ENCODE results near the gene BRINP1. TPM values are rescaled to one million over a fixed set of nuclear protein-coding genes. Genes with fewer than 3 reads are reported as not detected.

Gene BRINP1
- total RNA-seq, 1 donor from 2014 or later: not detected

DNA sequence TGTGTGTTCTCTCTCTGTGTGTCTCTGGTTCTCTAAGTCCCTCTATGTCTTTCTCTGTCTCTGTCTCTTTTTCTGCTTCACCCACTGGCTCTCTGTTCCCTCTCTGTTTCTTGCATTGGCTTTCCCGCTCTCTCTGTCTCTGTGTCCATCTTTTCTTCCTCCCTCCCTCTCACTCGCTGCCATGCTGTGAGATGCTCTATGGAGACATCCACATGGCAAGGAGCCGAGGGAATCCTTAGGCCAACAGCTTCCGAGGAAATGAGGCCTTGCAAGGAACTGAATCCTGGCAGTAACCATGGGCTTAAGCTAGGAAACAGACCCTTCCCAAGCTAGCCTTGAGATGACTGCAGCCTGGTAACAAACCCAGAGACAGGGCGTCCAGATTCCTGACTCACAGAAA lies 117.3 kb downstream of the BRINP1 start:
- DNase-seq (ENCODE audit: low spot score): no peak
- Mint-ChIP-seq H3K36me3 (ENCODE audit: low read depth) (no peaks in the 10 kb centered on the region), H3K4me3 (ENCODE audit: low read depth) (no peak overlapping the region), H3K27me3 (ENCODE audit: low read depth) (no peaks in the 10 kb centered on the region), H3K9me3 (peaks cover 6% of the 10 kb centered on the region), H3K27ac (no peak overlapping the region), H3K4me1 (ENCODE audit: low read depth) (no peaks in the 10 kb centered on the region)
- intact Hi-C loops (cut with micrococcal nuclease): no loop called here

DNA sequence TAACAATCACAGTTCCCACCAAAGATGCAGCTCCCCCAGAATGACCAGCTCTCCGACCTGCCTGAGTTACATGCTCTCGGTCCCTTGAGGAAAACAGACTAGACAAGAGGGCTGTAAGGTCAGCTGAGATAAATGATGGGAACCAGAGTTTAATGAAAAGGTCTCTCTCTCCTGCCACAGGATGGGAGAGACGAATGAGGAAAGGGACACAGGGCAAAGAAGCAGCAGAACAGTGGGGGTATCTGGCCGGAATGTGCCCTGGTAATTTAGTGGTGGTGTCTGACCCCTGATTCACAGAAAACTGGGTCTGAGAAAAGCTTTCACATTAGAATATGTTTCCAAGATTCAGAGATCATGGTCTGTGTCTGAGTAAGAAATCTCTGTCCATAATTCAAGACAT lies 118.5 kb downstream of the BRINP1 start:
- Mint-ChIP-seq H3K27me3 (ENCODE audit: low read depth) (no peaks in the 10 kb centered on the region), H3K4me1 (ENCODE audit: low read depth) (no peaks in the 10 kb centered on the region), H3K4me3 (ENCODE audit: low read depth) (no peak overlapping the region), H3K36me3 (ENCODE audit: low read depth) (no peaks in the 10 kb centered on the region), H3K9me3 (peaks cover 6% of the 10 kb centered on the region), H3K27ac (no peak overlapping the region)
- DNase-seq (ENCODE audit: low spot score): no peak
- intact Hi-C loops (cut with micrococcal nuclease): no loop called here

DNA sequence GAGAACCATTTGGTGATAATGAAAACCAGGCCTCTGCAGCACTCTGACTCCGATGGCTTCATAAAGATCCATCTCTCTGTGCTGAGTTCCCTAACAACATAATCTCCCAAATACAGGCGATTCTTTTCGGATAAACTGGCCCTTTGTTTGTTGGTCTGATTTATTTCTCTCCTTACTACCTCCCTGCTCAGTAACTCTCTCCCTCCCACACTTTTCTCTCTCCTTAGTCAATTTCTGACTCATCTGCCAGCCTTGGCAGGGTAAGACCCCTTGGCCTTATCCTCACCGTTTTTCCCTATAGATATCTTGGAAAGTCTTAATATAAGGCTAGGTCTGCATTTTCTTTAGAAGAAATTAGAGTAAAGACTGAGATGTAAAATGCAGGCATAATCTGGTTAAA lies 128.7 kb downstream of the BRINP1 start:
- no peaks in the 10 kb centered on the region for H3K4me1 Mint-ChIP-seq (ENCODE audit: low read depth)
- H3K4me3 Mint-ChIP-seq (ENCODE audit: low read depth): no peak overlapping the region
- intact Hi-C loops (cut with micrococcal nuclease): no loop called here
- no peaks in the 10 kb centered on the region for H3K9me3 Mint-ChIP-seq
- H3K36me3 Mint-ChIP-seq (ENCODE audit: low read depth): no peaks in the 10 kb centered on the region
- no peaks in the 10 kb centered on the region for H3K27me3 Mint-ChIP-seq (ENCODE audit: low read depth)
- DNase-seq (ENCODE audit: low spot score): no peak
- H3K27ac Mint-ChIP-seq: no peak overlapping the region

DNA sequence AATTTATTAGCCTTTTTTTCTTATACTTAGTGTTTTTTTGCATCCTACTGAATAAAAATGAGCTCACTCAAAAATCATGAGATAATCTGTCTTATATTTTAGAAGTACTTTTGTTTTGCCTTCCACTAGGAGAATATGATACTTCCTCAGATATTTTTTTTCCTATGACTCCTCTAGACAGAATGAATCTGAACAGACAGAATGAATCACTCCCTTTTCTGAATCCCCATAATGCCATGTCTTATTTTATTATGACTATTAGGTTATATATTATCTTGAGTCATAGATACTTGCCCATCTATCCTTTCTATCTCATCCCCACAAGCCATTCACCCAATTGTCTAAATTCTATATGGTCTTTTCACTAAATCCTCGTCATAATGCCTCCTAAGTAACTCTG lies 134.6 kb downstream of the BRINP1 start:
- Mint-ChIP-seq H3K9me3 (no peaks in the 10 kb centered on the region), H3K27me3 (ENCODE audit: low read depth) (no peaks in the 10 kb centered on the region), H3K27ac (no peak overlapping the region), H3K4me3 (ENCODE audit: low read depth) (no peak overlapping the region), H3K4me1 (ENCODE audit: low read depth) (no peaks in the 10 kb centered on the region), H3K36me3 (ENCODE audit: low read depth) (no peaks in the 10 kb centered on the region)
- intact Hi-C loops (cut with micrococcal nuclease): no loop called here
- DNase-seq (ENCODE audit: low spot score): no peak

DNA sequence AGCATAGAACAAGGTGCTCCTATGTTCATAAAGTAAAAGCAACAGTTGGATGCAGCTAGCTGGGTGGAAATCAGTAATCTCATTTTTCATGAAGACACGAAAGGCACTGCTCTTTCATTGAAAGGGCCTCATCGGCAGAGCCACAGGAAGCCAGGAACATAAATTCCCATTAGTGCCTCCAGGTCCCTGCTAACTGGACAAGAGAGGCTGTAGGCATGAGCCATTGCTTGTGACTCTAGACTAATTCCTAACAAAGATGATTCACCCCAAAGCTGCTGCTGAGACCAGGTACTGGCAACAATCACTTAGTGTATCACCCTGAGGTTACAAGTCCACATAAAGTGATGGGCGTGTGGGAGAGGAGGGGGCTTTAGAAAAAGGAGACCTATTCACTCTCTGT lies 141.8 kb downstream of the BRINP1 start:
- no peaks in the 10 kb centered on the region for H3K9me3 Mint-ChIP-seq
- no peak overlapping the region for H3K4me3 Mint-ChIP-seq (ENCODE audit: low read depth)
- no peaks in the 10 kb centered on the region for H3K27me3 Mint-ChIP-seq (ENCODE audit: low read depth)
- DNase-seq (ENCODE audit: low spot score): no peak
- intact Hi-C loops (cut with micrococcal nuclease): no loop called here
- H3K36me3 Mint-ChIP-seq (ENCODE audit: low read depth): no peaks in the 10 kb centered on the region
- no peaks in the 10 kb centered on the region for H3K4me1 Mint-ChIP-seq (ENCODE audit: low read depth)
- H3K27ac Mint-ChIP-seq: no peak overlapping the region

DNA sequence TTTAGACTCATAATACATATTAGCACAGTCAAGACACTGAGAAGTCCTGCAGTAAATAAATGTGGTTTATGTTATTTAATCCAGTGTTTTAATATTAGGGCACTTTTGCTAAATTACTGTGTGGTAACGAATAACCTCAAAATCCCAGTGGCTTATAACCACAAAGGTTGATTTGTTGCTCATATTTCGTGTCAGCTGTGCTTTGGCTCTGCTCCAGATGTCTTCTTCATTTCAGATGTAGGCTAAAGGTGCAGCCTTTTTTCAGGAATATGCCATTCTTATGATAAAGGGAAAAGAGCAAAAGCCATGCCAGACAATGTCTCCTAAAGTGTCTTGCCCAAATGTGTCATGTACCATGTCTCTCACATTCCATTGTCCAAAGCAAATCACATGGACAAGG lies 144.8 kb downstream of the BRINP1 start:
- Mint-ChIP-seq H3K4me3 (ENCODE audit: low read depth) (no peak overlapping the region), H3K9me3 (no peaks in the 10 kb centered on the region), H3K27me3 (ENCODE audit: low read depth) (no peaks in the 10 kb centered on the region), H3K27ac (no peak overlapping the region), H3K4me1 (ENCODE audit: low read depth) (no peaks in the 10 kb centered on the region), H3K36me3 (ENCODE audit: low read depth) (no peaks in the 10 kb centered on the region)
- DNase-seq (ENCODE audit: low spot score): no peak
- intact Hi-C loops (cut with micrococcal nuclease): no loop called here

DNA sequence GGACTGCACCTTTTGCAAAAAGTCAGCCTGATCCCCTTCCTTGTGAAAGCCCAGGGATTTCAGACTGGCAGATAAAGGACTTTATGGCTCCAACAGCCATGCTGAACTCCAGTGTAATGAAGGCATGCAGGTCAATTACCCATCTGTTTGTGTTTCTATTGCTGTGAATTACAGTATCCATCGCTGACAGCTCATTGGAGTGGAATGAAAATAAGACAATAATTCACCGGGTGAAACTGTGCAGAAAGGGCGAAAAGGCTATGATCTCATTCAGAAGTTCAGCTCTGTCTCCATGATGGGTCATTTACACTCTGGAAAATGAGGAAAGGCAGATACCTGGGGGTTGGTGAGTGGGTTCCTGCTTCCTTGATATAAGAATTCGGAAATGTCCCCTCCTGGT lies 148.0 kb downstream of the BRINP1 start:
- H3K4me1 Mint-ChIP-seq (ENCODE audit: low read depth): no peaks in the 10 kb centered on the region
- intact Hi-C loops (cut with micrococcal nuclease): no loop called here
- H3K4me3 Mint-ChIP-seq (ENCODE audit: low read depth): no peak overlapping the region
- H3K27me3 Mint-ChIP-seq (ENCODE audit: low read depth): no peaks in the 10 kb centered on the region
- H3K27ac Mint-ChIP-seq: no peak overlapping the region
- no peaks in the 10 kb centered on the region for H3K36me3 Mint-ChIP-seq (ENCODE audit: low read depth)
- H3K9me3 Mint-ChIP-seq: no peaks in the 10 kb centered on the region
- DNase-seq (ENCODE audit: low spot score): no peak

DNA sequence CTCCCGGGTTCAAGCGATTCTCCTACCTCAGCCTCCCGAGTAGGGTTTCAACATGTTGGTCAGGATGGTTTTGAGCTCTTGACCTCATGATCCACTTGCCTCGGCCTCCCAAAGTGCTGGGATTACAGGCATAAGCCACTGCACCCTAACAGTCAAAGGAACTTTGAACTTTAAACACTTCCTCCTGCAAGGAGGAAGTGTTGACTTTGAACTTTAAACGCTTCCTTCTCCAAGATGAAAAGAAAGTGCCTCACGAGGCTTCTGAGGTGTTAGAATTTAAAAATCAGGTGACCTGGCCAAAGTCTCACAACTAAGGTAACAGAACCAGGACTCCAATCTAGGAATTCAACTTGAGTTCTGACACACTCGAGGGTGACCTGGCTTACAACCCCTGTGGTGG lies 150.9 kb downstream of the BRINP1 start:
- Mint-ChIP-seq H3K36me3 (ENCODE audit: low read depth) (no peaks in the 10 kb centered on the region), H3K4me3 (ENCODE audit: low read depth) (no peak overlapping the region), H3K9me3 (no peaks in the 10 kb centered on the region), H3K27ac (no peak overlapping the region), H3K27me3 (ENCODE audit: low read depth) (no peaks in the 10 kb centered on the region), H3K4me1 (ENCODE audit: low read depth) (no peaks in the 10 kb centered on the region)
- intact Hi-C loops (cut with micrococcal nuclease): no loop called here
- DNase-seq (ENCODE audit: low spot score): no peak

DNA sequence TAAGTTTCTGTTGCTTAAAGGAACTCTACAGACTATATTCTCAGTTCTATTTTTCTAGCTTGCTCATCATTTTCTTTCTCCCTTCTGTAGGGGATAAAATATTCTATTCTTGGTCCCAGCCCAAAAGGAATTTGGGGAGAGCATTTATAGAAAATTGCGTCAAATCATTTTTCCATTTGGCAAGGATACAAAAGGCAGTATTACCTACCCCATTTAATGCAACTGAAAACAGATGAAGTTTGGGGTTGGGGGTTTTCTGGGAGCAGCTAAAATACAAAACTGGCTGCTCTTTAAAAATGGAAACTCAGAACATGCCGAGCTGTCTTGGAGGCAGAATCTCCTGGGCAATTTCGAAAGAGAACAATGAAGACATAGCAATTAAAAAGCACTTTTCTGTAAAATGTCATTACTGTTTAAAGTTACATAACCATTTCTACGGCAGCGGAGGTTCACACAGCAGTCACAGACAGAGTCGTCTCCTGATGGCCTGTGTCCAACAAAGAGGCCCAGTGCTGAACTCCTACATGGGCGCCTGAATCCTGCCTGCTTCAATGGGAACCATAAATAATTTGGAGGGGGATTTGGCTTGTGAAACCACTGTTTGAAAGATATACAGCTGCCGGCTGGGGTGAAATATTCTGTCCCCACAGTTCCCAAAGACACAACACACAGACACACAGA lies 152.4 kb downstream of the BRINP1 start:
- Mint-ChIP-seq H3K27me3 (ENCODE audit: low read depth) (no peaks in the 10 kb centered on the region), H3K9me3 (no peaks in the 10 kb centered on the region), H3K4me1 (ENCODE audit: low read depth) (no peaks in the 10 kb centered on the region), H3K36me3 (ENCODE audit: low read depth) (no peaks in the 10 kb centered on the region), H3K4me3 (ENCODE audit: low read depth) (no peak overlapping the region), H3K27ac (no peak overlapping the region)
- intact Hi-C loops (cut with micrococcal nuclease): no loop called here
- DNase-seq (ENCODE audit: low spot score): no peak

DNA sequence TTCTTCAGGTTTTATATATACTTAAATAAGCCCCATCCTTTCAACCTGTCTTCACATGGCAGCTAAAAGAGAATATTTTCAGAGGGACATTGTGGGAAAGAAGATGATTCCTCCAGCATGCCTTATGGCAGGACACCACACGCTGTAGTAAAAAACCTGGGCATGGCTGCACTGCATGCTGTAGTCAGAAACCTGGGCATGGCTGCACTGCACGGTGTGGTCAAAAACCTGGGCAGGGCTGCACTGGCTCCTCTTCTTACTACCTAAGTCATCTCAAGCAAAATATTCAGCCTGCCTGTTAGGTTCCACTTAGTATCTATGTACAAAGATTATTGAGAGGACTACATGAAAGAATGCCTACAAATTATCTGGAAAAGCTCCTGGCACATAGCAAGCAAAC lies 153.6 kb downstream of the BRINP1 start:
- H3K9me3 Mint-ChIP-seq: no peaks in the 10 kb centered on the region
- no peak for DNase-seq (ENCODE audit: low spot score)
- no peaks in the 10 kb centered on the region for H3K36me3 Mint-ChIP-seq (ENCODE audit: low read depth)
- no peaks in the 10 kb centered on the region for H3K4me1 Mint-ChIP-seq (ENCODE audit: low read depth)
- intact Hi-C loops (cut with micrococcal nuclease): no loop called here
- H3K4me3 Mint-ChIP-seq (ENCODE audit: low read depth): no peak overlapping the region
- no peaks in the 10 kb centered on the region for H3K27me3 Mint-ChIP-seq (ENCODE audit: low read depth)
- H3K27ac Mint-ChIP-seq: no peak overlapping the region

DNA sequence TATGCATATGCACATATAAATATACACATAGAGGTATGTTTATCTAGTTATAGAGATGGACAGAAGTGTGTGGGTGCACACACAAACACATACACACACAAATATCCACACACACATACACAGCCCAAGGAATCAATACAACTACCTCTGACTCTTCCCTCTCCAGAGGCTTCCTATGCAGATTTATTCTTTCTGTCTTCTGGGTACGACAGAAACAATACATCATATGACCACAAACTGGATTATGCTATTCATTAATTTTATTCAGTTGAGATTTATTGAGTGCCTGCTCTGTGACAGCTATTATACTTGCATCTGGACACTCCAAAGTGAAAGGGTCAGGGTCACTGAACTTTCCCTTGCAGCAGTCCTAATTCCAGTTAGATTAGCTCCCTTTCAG lies 155.8 kb downstream of the BRINP1 start:
- no peak for DNase-seq (ENCODE audit: low spot score)
- Mint-ChIP-seq H3K27me3 (ENCODE audit: low read depth) (no peaks in the 10 kb centered on the region), H3K27ac (no peak overlapping the region), H3K36me3 (ENCODE audit: low read depth) (no peaks in the 10 kb centered on the region), H3K9me3 (no peaks in the 10 kb centered on the region), H3K4me1 (ENCODE audit: low read depth) (no peaks in the 10 kb centered on the region), H3K4me3 (ENCODE audit: low read depth) (no peak overlapping the region)
- intact Hi-C loops (cut with micrococcal nuclease): no loop called here

DNA sequence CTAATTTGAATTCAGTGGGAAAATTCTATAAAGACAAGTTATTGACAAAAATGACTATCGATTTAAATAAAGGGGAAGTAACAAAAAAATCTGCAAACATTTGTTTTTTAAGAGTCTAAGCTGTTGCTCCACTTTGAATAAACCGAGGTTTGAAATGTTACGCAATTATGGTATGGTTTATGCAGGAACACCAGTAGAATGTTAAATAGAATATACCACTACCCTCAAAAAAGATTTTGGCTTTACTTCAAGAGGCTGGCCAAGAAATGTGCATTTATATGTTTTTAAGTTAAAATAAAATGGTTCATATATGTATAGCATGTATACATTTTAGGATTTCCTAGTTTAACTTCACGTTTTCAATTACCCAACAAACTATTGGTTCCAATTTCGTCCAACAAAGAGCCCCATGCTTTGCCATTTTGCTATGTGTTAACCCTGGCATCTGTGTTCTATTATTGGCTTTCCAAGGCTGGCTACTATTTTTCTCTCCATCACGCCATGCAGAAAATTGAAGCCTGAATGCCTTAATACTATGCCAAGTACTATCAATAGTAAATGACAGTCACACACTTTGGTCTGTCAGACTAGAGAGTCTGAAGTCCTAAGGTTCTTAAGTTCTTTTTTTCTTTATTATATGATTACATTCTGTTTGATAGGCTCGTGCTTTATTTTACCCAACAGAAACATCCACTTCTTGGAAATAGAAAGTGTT lies 171.2 kb downstream of the BRINP1 start:
- no peaks in the 10 kb centered on the region for H3K4me1 Mint-ChIP-seq (ENCODE audit: low read depth)
- H3K9me3 Mint-ChIP-seq: no peaks in the 10 kb centered on the region
- H3K27me3 Mint-ChIP-seq (ENCODE audit: low read depth): no peaks in the 10 kb centered on the region
- no peaks in the 10 kb centered on the region for H3K36me3 Mint-ChIP-seq (ENCODE audit: low read depth)
- no peak for DNase-seq (ENCODE audit: low spot score)
- intact Hi-C loops (cut with micrococcal nuclease): no loop called here
- H3K4me3 Mint-ChIP-seq (ENCODE audit: low read depth): no peak overlapping the region
- no peak overlapping the region for H3K27ac Mint-ChIP-seq

DNA sequence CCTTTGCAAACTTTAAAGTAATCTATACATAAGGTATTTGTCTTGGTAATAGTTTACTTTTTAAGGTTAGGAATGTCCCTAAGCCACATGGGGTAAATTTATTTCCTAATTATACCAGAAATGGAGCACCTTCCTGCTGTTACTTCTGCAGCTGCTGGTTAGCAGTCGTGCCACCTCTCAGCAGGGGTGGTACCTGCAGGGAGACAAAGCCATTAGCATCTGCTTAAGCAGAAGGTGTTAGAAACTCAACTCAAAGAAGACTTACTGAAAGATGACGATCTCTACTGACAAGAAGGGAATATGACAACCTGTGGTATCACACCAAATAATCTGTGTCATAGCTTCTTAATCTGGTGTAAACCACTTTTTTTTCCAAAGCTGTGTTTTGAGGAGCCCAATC lies 173.7 kb downstream of the BRINP1 start:
- Mint-ChIP-seq H3K4me3 (ENCODE audit: low read depth) (no peak overlapping the region), H3K27ac (no peak overlapping the region), H3K9me3 (no peaks in the 10 kb centered on the region), H3K36me3 (ENCODE audit: low read depth) (no peaks in the 10 kb centered on the region), H3K4me1 (ENCODE audit: low read depth) (no peaks in the 10 kb centered on the region), H3K27me3 (ENCODE audit: low read depth) (no peaks in the 10 kb centered on the region)
- intact Hi-C loops (cut with micrococcal nuclease): no loop called here
- DNase-seq (ENCODE audit: low spot score): no peak

All from activated T-helper 2 cell treated with anti-CD3 and anti-CD28 coated beads, Interferon-gamma antibody, Interleukin-2, Interleukin-4, amounts not matched to agents 10 μg/mL and 5 μg/mL and 100 μg/mL, durations not matched to agents 14 hours and 24 hours and 36 hours (primary cell).